HG03442 (cell line): ENCODE measurements around the gene MAST4.
"Not testable (repeated sequence)": the region's sequence is repeated elsewhere in the genome, so short reads cannot be mapped to it uniquely, and the experiment has no call there.

Experiments
- ATAC-seq: cut with Tn5 transposase; IDR thresholded peaks from one replicate; pipeline ENCODE4 v1.9.1; 2021; ENCODE audit warnings: mild to moderate bottlenecking, moderate library complexity; ENCODE audit not compliant: unreplicated experiment

The MAST4 gene

DNA sequence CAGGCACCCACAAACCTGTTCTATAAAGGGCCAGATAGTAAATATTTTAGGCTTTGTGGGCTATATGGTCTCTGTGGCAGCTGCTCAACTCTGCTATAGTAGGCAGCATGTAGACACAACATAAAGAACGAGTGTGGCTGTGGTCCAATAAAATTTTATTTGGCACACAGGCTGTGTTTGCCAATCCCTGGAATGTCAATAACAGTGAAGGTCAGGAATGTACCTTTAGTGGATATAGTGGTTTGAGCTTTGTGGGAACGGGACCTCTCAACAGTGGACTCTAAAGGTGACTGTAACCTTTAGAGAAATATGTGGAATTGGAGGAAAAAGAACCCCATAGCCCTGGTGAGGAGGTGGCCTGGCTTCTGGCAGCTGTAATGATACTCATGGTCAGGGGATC lies 145.2 kb downstream of the MAST4 start:
- ATAC-seq = no peak

DNA sequence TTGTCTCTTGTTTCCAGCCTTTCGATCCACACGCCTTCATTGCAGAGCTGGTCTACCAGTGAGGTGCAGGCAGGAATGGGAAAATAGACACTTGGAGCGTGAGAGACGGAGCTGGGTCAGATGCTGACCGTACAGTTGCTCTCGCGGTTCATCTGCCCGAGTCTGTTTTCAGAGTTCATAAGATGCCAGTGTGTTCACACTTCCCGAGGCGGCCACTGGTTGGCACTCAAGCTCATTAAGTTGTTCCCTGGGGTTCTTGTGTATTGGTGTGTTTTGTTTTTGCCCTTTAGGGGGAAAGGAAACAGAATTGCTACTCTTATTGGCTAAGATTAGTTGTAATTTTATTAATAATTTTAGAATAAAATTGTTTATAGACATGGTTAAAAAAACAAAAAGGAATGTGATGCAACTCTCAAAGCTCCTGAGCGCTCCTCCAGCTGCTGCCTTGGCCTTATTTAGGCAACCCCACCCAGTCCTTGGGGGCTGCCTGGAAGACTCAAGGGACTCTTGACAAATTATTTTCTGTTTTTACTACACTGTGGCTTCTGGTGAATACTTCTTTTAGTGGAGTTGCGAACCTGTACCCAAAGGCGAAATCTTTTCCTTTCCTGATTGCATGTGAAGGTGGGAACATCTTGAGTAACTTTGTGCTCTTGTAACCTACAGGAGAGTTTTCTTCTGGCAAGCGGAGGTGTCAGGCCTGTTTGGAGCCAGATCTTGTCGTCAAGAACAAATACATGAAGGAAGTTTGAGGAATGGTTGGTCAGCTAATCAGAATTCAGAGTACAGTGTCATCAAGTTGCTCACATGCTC lies 146.1 kb downstream of the MAST4 start:
- no peak for ATAC-seq

DNA sequence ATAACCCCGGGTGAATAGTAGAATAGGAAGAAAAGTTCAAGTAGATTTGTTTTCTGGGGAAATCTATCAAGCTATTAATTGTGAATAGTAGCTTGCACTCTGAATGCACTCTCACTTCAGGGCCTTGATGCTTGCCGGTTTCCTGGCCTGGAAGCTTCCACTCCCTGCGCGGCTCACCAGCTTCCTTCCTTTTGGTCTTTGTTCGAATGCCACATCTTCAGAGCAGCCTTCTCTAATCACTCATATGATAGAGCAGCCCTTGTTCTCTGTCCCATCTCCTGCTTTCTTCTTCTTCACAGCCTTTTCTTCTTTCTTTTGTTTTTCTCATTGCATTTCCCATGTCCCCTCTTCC lies 146.7 kb downstream of the MAST4 start:
- no peak for ATAC-seq

DNA sequence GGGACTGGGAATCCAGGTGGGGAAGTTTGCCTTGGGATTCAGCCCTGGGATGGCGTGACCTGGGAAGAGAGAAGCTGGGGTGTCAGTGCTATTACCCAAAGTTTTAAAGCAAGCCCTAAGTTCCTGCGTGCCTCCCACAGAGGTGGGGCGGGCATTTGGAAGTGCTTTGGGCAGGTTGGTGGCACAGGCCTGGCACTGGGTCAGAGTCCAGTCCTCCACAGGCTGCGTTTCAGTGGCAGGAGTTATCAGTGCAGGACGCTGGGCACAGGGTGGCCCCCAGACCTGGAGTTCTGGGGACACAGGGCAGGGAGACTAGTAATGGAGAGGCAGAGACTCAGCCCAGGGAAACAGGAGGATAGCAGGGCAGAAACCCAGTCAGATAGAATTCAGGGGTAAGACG lies 147.2 kb downstream of the MAST4 start:
- ATAC-seq = no peak

DNA sequence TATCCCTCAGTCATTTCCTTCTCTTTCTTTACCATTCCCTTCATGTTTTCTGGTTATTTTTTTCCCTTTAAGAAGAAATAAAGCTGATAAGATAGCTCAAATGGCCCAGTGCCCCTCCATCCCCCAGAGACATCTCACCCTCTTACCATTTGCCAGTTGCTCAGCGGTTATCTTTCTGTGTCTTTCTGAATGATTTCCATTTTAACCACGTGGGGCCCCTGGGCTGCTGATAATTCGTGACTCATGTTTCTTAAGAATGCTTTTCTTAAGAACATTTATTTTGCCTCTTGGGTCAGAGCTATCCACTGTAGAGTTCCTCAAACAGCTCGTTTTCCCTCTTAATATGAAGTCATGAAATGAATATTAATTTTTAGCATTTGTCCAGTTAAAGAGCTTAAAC lies 147.8 kb downstream of the MAST4 start:
- ATAC-seq = no peak

DNA sequence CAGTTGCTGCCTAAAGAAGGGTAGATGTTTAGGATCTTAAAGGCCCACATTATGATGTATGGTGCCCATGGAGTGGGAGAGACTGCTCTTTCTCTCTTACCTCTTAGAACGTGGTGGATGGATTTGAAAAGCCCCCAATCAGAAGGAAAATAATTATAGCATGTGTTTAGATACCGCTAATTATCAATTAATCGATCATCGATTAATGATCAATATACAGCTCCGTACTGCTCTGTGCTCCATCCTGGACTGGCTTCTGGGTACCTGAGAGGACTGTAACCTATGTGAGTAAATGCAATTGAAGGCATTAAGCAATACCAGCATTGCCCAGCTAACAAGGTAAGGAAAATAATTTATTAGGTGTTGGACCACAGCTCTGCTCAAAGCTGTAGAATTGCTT lies 149.1 kb downstream of the MAST4 start:
- ATAC-seq = no peak

DNA sequence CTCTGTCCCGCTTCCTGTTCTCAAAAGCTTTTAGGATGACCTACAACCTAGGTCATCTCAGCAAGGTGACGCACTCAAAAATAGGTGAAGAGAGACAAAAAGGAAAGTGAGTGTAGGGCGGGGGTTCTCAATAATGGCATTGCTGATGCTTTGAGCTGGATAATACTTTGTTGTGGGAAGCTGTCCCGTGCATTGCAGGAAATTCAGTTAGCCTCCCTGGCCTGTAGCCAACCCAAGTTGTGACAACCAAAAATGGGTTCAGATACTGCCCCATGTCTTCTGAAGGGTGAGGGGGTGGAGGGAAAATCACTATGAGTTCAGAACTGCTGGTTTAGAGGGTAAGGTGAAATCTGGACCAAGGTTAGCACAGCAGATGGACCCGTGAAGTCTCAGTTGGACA lies 151.4 kb downstream of the MAST4 start:
- no peak for ATAC-seq

DNA sequence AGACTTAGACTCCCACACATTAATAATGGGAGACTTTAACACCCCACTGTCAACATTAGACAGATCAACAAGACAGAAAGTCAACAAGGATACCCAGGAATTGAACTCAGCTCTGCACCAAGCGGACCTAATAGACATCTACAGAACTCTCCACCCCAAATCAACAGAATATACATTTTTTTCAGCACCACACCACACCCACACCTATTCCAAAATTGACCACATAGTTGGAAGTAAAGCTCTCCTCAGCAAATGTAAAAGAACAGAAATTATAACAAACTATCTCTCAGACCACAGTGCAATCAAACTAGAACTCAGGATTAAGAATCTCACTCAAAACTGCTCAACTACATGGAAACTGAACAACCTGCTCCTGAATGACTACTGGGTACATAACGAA lies 156.5 kb downstream of the MAST4 start:
- ATAC-seq = not testable (repeated sequence)

DNA sequence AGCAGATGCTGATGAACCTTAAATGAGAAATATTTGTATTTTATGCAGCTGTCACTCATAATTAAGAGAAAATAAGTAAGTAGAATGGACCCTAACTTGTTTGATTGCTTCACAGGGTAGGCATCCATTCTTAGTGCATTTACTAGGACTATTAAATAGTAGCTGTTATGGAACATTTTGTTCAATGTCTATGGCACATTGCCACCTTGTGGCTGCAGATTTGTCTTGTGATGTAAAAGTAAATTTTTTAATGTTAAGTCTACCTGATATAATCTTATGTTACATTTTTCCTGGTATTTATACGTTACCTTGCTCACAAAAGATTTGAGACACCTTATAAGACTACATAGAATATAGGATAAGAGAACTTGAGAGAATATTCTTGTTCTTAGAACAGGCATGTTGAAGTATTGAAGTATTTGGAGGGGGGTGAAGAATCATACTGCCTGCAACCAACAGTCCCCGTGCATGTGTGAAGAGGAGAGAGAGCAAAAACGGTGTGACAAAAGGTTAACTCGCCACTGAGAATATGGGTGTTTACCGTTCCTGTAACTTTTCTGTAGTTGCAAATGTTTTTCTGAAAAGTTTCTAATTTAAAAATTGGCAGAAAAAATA lies 161.1 kb downstream of the MAST4 start:
- ATAC-seq = no peak

DNA sequence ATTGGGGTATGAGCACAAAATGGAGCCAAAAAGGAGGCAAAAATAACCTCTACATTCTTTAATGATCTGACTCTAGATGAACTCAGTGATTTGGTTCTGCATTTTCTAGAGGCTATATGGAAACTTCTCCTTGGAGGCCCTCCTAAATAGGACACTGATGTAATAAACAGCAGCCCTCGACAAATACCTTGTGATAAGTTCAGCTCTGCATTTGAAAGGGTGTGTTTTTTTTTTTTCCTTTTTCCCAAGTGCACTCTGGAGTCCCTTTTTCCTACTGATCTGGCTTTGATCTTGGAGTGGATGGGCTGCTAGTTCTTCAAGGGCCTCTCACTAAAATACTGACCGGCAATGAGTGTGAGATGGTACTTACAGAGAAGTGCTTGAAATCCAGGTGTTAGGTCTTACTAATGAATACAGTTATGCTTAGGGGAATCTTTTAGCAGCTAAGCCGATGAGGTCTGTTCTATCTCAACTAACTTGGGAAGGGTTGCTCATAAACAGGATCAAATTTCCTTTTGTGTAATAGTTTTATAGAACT lies 161.7 kb downstream of the MAST4 start:
- ATAC-seq = no peak

DNA sequence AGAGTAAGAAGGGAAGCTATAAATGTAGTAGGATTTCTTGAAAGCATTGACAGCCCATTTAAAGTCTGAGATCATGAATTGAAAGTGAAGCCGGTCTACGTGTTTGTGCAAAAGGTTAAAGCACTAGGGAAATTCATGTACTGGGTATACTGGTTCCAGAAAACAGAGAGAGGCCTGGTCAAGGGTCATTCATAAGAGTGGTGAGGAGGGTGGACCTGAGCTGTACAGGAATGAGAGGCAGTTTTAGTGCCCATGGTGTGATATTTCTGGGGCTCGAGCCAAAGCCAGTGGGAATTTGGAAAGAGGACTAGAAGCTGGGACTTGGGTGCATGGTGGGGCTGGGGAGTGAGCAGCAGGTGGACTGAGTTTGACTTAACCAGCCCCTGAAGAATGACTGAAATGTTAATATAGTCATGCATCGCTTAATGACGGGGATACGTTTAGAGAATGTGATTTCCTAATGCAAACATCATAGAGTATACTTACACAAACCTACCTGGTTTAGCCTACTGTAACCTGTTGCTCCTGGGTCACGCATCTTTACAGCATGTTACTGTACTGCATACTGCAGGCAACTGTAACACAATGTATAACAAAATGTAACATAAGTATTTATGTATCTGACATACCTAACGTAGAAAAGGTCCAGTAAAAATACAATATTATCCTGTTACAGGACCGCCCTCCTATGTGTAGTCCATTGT lies 173.0 kb downstream of the MAST4 start:
- no peak for ATAC-seq

DNA sequence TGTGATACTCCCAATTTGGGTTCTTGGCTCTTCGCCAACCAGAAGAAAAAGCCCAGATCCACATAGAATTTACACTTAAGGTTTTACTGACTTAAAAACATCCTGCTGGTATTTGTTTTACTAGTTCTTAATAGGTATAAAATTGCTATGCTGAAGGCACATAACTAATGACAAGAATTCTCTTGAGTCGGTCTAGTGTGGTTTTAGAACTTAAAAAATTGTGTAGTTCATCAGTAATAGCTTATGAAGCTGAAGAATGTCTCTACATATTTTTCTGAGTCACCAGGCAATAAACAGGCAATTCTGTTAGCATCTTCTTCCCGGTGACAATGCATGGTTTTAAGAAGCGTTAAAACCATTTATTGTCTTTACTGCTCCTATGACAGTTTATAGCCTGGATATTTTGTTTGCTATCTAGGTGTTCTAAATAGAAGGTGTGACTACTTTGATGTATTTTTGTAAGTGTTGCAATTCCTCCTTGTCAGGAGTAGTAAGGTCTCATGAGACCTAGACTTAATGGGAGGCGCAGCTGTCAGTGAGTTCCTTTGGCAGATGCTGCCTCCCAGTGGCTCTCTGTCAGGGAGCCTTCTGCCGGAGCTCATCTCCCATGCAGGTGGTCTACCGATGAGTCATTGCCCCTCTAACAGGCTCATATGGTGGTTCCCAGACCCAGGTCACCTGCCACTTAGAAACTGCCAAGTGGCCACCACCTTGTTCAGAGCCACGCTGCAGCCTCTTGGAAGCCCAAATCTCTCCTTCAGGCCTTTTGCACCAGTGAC lies 173.8 kb downstream of the MAST4 start:
- ATAC-seq = no peak

DNA sequence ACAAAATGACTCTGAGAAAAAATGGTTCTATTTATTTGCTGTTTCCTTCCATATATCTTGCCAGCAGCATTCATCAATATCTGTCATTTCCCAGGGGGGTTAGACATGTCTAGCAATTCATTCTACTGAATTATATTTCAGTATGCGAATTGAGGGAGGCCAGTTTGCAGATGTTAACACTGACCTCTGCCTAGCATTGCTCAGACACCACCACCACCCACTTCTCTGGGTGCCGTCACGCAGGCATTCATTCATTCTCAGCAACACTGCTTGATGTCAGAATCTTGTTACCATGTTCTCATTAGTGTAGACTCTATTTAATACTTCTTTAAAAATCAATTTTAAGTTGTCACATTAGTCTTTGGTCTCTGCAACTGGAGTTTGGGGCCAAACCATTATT lies 181.7 kb downstream of the MAST4 start:
- no peak for ATAC-seq

DNA sequence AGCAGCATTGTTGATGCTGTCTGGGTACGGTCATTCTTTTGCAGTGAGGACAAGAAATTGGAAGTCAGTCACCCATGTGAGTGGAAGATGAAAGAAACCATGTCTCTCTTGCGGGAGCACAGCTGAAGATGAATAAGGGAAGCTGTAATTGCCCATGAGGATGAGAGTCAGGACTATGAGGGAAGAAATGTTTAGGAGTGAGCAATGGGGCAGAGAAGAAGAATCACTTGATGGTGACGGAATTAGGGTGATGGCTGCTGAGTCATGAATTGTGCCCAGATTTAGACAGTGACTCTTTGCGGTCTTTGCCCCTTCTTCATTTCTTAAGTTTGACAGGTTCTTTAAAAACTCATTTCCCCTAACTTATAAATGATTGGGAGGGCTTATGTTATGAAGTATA lies 183.3 kb downstream of the MAST4 start:
- no peak for ATAC-seq

DNA sequence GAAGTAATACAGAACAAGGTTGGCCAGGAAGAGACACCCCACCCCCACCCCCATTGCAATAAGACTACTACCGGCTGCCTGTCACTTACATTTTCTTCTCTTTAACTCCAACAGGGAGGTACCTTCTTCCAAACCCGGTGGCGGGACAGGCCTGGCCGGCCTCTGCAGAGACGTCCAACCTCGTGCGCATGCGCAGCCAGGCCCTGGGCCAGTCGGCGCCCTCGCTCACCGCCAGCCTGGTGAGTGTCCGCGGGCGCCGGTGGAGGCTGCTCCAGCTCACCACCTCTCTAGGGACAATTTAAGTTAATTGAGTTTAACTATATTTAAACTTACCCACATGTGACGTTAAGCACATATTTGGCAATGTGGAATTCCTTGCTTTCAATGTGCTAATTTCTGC lies 192.4 kb downstream of the MAST4 start:
- no peak for ATAC-seq

DNA sequence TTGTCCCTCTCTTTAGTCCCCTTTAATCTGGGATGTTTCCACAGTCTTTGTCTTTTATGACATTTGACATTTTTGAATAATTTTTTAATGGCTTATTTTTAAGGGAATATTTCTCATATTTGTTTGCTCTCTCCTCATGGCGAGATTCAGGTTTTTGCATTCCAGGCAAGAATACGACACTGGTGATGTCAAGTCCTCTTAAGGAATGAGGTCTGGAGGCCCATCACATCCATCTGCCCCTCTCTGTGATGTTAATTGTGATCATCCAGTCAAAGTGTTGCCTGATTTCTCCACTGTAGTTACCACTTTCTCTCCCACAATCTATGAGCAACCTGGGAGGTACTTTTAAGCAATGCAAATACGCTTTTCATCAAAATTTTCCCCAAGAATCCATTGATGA lies 193.2 kb downstream of the MAST4 start:
- ATAC-seq = no peak

DNA sequence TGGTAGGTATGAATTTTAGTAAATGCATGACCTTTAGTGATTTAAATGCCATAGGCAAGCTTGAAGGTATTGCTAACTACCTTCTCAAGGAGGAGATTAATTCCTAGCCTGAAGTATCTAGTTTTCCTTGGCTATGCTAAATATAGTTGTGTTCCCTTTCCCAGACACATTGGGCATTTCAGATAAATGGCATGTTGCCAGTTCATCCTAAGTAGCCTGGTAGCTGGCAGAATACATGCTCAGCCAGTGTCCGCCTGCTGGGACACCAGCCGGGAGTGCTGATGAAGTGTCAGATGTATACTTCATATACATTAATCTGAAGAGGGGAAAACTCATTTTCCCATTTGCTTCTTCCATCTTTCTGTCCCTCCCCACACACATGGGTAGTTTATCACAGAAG lies 196.9 kb downstream of the MAST4 start:
- no peak for ATAC-seq

DNA sequence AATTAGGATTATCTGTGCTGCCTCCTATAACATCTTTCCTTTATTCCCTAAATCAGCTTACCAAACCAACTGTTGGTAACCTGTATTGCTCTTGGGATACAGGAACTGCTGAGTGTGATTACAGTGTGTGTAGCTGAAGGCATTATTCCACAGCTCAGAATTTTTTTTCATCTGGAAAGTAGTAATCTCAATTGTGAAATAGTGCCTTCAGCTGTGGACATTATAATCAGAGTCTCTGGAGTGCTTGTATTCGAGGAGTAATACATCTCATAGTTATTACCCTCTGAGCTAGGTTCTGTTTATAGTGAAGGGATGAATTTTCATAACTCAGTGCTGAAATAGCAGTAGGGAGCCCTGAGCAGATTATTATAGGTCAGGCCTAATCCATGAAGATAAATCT lies 199.5 kb downstream of the MAST4 start:
- ATAC-seq = no peak

DNA sequence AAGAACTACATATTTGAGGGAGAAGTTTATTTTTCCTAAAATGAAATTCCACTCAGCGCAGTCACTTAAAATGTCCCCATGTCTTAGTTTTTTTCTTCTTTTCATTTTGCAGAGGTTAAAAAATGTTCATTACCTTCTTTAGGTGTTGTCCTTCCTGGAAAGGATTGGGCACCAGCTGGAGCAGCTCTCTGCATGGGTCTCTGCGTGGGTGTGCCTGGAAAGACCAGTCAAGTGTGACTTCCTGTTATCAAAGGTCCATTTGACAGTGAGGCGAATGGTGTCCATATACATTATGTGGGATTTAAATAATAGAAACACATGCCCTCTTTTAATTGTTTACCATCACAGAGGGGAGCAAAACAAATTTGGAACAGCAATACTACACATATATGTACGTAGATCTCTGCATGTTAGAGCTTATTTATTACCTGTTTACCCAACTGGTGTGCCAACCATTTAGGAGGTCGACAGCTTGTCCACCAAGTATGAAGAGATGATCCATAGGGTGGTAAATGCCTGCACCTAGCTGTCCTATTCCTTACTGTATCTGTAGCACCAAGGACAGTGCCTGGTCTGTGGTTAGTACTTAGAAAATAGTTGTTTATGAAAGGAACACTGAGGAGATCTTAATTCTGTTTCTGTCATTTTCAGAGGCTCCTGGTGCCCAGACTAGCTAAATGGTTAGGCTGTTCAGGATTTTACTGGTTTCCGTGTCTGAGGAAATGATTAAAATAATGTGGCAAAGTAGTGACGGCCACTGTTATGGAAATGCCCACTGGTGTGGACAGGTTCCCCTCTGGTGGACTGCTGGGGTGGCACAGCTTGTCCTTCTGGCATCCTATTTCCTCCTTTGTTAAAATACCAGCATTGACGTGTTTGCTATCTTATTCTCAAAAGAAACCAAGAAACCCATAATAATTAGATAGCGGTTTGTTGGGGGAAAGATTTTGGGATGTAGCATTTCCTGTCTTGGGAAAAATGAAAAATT lies 200.4 kb downstream of the MAST4 start:
- no peak for ATAC-seq

DNA sequence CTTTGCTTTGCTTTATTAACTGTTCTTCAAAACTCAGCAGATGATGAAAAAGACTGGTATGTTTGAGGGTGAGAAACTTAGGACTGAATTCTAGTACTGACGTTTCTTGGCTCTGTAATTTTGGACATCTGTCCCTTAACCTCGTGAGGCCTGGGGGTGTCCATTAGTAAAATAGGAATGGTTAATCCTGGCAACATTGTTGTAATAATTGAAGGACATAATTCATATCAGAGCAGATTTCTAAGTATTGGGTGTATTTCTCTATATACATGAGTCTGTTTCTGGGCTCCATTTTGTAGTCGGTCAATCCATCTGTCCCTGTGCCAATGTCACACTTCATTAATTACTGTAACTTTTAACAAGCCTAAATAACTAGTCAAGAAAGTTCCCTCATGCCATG lies 206.7 kb downstream of the MAST4 start:
- no peak for ATAC-seq
